HG02798 (cell line): ENCODE data around the gene MRAP2.
"Not testable (repeated sequence)": the region's sequence is repeated elsewhere in the genome, so short reads cannot be mapped to it uniquely, and the experiment has no call there.

Experiments used
- ATAC-seq: cut with Tn5 transposase; IDR thresholded peaks from one replicate; pipeline ENCODE4 v1.9.1; 2021; ENCODE audit warnings: mild to moderate bottlenecking; ENCODE audit not compliant: unreplicated experiment, poor library complexity

MRAP2 gene

GRCh38 chr6:84068873-84069272, 35.3 kb downstream of the MRAP2 start:
- ATAC-seq, result not testable (repeated sequence)

GRCh38 chr6:84072442-84072997, 38.9 kb downstream of the MRAP2 start:
- no peak for ATAC-seq

GRCh38 chr6:84074988-84075781, 41.6 kb downstream of the MRAP2 start:
- ATAC-seq, result no peak

- ATAC-seq, result no peak
Observed at GRCh38 chr6:84077645-84078044, 44.1 kb downstream of the MRAP2 start.

- no peak for ATAC-seq
Observed at GRCh38 chr6:84078335-84078734, 44.8 kb downstream of the MRAP2 start.

GRCh38 chr6:84081222-84081621, 47.6 kb downstream of the MRAP2 start:
- ATAC-seq, result no peak

- no peak for ATAC-seq
Observed at GRCh38 chr6:84082689-84083265, 49.2 kb downstream of the MRAP2 start.

GRCh38 chr6:84084705-84085104, 51.1 kb downstream of the MRAP2 start:
- ATAC-seq, result not testable (repeated sequence)

GRCh38 chr6:84086056-84086455, 52.5 kb downstream of the MRAP2 start:
- no peak for ATAC-seq

GRCh38 chr6:84086545-84087429, 53.2 kb downstream of the MRAP2 start:
- no peak for ATAC-seq

GRCh38 chr6:84089081-84089480, 55.5 kb downstream of the MRAP2 start:
- ATAC-seq, result no peak

- no peak for ATAC-seq
Observed at GRCh38 chr6:84089552-84089951, 56.0 kb downstream of the MRAP2 start.

GRCh38 chr6:84093441-84094435, 60.2 kb downstream of the MRAP2 start:
- ATAC-seq, result peak; percentile 59

GRCh38 chr6:84095156-84095555, 61.6 kb downstream of the MRAP2 start:
- ATAC-seq, result no peak

GRCh38 chr6:84103029-84103428, 69.5 kb downstream of the MRAP2 start:
- no peak for ATAC-seq

GRCh38 chr6:84105215-84105924, 71.8 kb downstream of the MRAP2 start:
- not testable (repeated sequence) for ATAC-seq

- ATAC-seq, result no peak
Observed at GRCh38 chr6:84107495-84107894, 73.9 kb downstream of the MRAP2 start.

- not testable (repeated sequence) for ATAC-seq
Observed at GRCh38 chr6:84111351-84111750, 77.8 kb downstream of the MRAP2 start.
